ENCODE data around the gene CDHR2.

DNA sequence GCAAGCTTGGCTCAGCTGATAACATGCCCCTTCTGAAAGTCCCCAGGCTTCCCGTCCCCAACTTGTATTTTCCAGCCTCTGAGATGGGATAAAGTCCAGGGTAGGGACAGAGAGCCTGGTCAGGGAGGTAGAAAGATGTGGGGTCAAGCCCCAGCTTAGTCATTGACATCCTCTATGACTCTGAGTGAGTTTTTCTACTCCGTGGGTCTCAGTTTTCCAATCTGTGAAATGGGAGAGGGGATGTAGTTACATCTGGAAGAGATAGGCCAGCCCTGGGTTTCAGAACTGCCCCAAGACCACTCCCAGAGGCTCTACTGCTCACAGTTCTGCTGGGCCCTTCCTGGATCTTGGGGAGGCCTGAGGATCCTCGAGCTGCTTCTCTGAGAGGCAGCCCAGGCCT lies 57.7 kb downstream of the CDHR2 start:
- no peak for TF ChIP-seq GATA2 (IDR thresholded peaks at IDR 0.05; ENCODE audit: low read depth, low read length)
- TF ChIP-seq GATA3 (IDR thresholded peaks at IDR 0.05; ENCODE audit: low read depth, low read length): no peak
